Testis (tissue), 3 donors: ENCODE results near the gene USP48. TPM values are rescaled to one million over a fixed set of nuclear protein-coding genes. Genes with fewer than 3 reads are reported as not detected.

Experiments
- DNase-seq: peaks from one replicate; pipeline ENCODE4 v3.0.0-alpha.2; 2019
- H3K27ac ChIP-seq, 2 donors: fragments of 200-600 bp; sonication (generic); one replicate each; pipeline ENCODE4 v1.5.1; 2019
- H3K27me3 ChIP-seq: fragments of 200-600 bp; sonication (generic); one replicate; pipeline ENCODE4 v1.5.1; 2019
- H3K36me3 ChIP-seq: fragments of 200-600 bp; sonication (generic); one replicate; pipeline ENCODE4 v1.5.1; 2017; ENCODE audit warnings: low read depth; ENCODE audit errors: missing control alignments
- H3K4me1 ChIP-seq: fragments of 200-600 bp; sonication (generic); one replicate; pipeline ENCODE4 v1.5.1; 2019
- H3K4me3 ChIP-seq, 2 donors: fragments of 200-600 bp; sonication (generic); one replicate each; pipeline ENCODE4 v1.5.1; 2017 to 2019
- H3K9me3 ChIP-seq: fragments of 200-600 bp; sonication (generic); one replicate; pipeline ENCODE4 v1.5.1; 2017
- POLR2A ChIP-seq: fragments of 450-650 bp; IDR thresholded peaks from one replicate; pipeline ENCODE4 v1.6.1; 2017; ENCODE audit warnings: antibody characterized with exemption, mild to moderate bottlenecking, moderate library complexity
- WGBS, 2 donors: methylation state at CpG; one replicate each; pipeline ENCODE4 v1.1.5; 2018; 5-methylcytosine and 5-hydroxymethylcytosine counted together
- intact Hi-C: fragments of 100-400 bp; cut with DNase I; formaldehyde crosslinking; loops from one replicate; pipeline ENCODE4 v1.15.1; 2023; ENCODE audit warnings: low total_unique reads
- polyA plus RNA-seq: library from polyadenylated mRNA; stranded (reverse); fragments of 350-450 nt; fragmentation: Illumina TruSeq; extraction: RNeasy Lipid Tissue Mini Kit (QIAGEN cat#74804); gene quantifications from one replicate; pipeline ENCODE4 v1.2.3, GENCODE V29; 2014; ENCODE audit warnings: low read depth, low replicate concordance; ENCODE audit not compliant: insufficient read depth
- total RNA-seq, 2 donors: library from RNA; depleted of rRNA; stranded (reverse); fragments of >200 nt; gene quantifications; one replicate each; pipeline ENCODE4 v1.2.3, GENCODE V29; 2016
- TF ChIP-seq, protein P1 (sequence below), 3 experiments: fragments of 450-650 bp in 2 of 3; fragments of 200-600 bp in 1 of 3; sonication (generic) in 1 of 3; IDR thresholded peaks; one replicate each; pipeline ENCODE4 v1.5.1; 2016 to 2019; ENCODE audit warnings: antibody characterized with exemption in 3 of 3, mild to moderate bottlenecking in 2 of 3, moderate library complexity in 1 of 3

Gene USP48
- total and polyA plus RNA-seq, 3 donors from 2014 or later: 33.3 to 66.2 (median 63.0) TPM

DNA sequence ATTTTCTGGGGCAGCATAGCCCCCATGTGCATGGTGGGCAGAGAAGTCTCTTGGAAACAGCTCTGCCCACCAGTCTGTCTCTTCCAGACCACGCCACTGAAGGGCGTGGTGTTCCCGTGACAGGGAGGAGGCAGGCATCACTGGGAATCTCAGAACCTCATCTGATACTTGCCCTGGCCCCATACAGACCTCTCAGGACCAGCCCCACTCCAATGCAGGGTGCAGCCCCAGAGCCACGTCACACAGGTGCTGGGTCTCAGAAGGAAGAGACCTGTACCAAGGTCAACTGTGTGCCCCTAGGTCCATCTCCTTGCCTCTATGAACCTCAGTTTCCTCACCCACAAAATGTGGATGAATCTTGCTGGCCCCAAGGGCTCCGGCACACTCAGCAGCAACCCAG lies 121.1 kb downstream of the USP48 start:
- intact Hi-C loops: no loop called here
- no peak for TF ChIP-seq POLR2A
- TF ChIP-seq, protein P1, sequence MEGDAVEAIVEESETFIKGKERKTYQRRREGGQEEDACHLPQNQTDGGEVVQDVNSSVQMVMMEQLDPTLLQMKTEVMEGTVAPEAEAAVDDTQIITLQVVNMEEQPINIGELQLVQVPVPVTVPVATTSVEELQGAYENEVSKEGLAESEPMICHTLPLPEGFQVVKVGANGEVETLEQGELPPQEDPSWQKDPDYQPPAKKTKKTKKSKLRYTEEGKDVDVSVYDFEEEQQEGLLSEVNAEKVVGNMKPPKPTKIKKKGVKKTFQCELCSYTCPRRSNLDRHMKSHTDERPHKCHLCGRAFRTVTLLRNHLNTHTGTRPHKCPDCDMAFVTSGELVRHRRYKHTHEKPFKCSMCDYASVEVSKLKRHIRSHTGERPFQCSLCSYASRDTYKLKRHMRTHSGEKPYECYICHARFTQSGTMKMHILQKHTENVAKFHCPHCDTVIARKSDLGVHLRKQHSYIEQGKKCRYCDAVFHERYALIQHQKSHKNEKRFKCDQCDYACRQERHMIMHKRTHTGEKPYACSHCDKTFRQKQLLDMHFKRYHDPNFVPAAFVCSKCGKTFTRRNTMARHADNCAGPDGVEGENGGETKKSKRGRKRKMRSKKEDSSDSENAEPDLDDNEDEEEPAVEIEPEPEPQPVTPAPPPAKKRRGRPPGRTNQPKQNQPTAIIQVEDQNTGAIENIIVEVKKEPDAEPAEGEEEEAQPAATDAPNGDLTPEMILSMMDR (IDR thresholded peaks at IDR 0.05): no peak
- no peaks in the 10 kb centered on the region for H3K36me3 ChIP-seq
- H3K27me3 ChIP-seq: no peaks in the 10 kb centered on the region
- H3K27ac ChIP-seq: no peak overlapping the region
- DNase-seq: no peak
- peaks cover 3% of the 10 kb centered on the region for H3K4me1 ChIP-seq
- H3K4me3 ChIP-seq: no peak overlapping the region
- no peaks in the 10 kb centered on the region for H3K9me3 ChIP-seq
- WGBS, 2 donors: 84 to 90% methylated on average over 3 to 5 of the region's 5 CpGs

DNA sequence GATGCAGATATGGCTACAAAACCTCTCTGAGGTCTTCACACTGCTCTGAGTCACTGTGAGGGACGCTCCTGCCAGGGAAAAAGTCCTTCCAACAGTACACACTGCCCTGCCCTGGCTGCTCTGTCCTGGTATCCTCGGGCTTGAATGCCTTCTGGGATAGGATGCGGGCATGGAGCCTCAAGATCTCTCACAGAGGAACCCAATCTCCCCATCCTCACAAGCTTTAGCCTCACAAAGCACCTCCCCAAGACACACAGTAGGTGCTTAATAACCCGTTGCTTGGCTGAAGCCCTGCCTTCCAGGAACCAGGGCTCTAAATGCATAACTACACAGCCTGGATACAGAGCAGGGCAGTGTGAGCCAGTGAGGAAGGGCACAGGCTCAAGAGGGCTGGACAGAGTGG lies 123.0 kb downstream of the USP48 start:
- no peak overlapping the region for H3K4me3 ChIP-seq
- intact Hi-C loops: no loop called here
- 57% methylated on average over 4 of the region's 4 CpGs; no CpG with 5 or more reads in 1 of the 2 donors for WGBS, 2 donors
- H3K4me1 ChIP-seq: peaks cover 3% of the 10 kb centered on the region
- no peak overlapping the region for H3K27ac ChIP-seq
- no peaks in the 10 kb centered on the region for H3K27me3 ChIP-seq
- TF ChIP-seq, protein P1 (IDR thresholded peaks at IDR 0.05): no peak
- no peak for TF ChIP-seq POLR2A
- no peaks in the 10 kb centered on the region for H3K9me3 ChIP-seq
- no peak for DNase-seq
- H3K36me3 ChIP-seq: no peaks in the 10 kb centered on the region

DNA sequence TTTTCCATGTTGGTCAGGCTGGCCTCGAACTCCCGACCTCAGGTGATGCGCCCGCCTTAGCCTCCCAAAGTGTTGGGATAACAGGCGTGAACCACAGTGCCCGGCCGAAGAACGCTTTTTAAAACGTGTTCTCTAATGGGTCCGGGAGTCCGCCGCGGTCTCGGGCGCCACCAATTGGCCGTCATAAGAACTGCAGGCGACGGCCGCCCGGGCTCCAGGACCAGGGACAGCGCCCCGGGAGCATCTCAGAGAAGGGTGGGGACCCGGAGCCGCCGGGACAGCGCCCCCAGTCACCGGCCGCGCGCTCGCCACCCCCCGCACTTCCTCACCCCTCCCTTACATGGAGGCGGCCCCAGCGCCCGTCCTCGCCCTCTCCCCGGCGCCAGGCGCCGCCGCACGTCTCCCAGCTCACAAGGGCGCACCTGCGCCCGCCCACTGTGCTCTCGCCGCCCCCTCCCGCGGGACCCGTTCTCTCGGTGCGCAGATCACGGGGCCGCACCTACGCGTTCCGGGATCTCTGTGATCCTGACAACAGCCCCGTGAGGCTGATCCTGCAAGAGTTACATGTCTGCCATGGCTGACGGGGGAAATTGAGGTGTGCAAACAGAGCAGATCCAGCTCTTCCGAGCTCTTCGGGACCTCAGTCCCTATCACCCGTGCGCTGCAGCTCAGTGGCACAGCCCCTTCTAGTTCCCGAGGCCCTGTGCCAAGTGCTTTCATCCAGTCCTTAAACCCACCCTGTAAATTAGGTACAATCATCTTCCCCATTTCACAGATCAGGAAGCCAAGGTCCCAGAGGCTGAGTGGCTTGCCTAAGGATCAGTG lies 123.6 kb downstream of the USP48 start:
- peak; percentile 85 for DNase-seq
- Histone ChIP-seq H3K9me3 (no peaks in the 10 kb centered on the region), H3K27me3 (no peaks in the 10 kb centered on the region), H3K4me3 (peak overlapping the region in 1 of 2 donors; percentile 20), H3K27ac (no peak overlapping the region), H3K36me3 (no peaks in the 10 kb centered on the region), H3K4me1 (peaks cover 3% of the 10 kb centered on the region)
- intact Hi-C loops: no loop called here
- TF ChIP-seq, protein P1 (IDR thresholded peaks at IDR 0.05): peak; percentile 78 to 96 (median 92)
- TF ChIP-seq POLR2A: no peak
- WGBS, 2 donors: 0 to 1% methylated on average over 11 to 56 of the region's 64 CpGs

DNA sequence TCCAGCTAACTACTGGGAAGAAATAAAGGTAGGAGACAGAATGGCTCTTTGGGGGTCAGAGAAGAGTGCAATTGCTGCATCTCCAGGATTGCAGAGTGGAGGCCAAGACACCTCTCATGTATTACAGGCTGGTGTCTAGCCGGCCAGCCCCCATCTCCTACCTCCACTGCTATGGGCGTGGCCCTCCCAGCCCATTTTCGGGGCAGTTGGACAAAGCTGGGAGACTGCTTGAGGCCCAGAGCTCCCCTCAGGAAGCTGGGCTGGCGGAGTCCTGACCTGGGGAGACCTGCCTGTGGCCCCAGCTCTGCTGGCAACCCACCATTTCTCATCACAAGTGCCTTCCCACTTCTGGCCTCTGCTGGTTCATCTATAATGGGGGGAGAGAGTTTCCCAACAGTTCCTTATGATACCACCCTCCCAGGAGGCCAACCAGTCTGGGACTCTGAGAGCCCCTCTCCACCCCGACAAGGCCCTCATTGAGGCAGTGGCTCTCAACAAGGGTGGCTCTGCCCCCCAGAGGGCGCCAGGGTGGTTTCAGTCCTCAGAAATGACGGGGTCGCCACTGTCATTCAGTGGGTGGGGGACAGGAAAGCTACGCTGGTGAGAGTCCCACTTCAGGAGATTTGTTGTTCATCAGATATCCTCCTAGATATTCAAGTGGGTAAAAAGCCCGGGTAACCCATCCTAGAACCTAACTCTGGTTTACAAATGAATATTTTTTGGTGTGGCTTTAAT lies 125.3 kb downstream of the USP48 start:
- WGBS, 2 donors: 80 to 82% methylated on average over 4 to 10 of the region's 10 CpGs
- H3K27me3 ChIP-seq: no peaks in the 10 kb centered on the region
- H3K27ac ChIP-seq: no peak overlapping the region
- TF ChIP-seq POLR2A: no peak
- TF ChIP-seq, protein P1 (IDR thresholded peaks at IDR 0.05): no peak
- no peak overlapping the region for H3K4me3 ChIP-seq
- no peaks in the 10 kb centered on the region for H3K36me3 ChIP-seq
- DNase-seq: no peak
- no peaks in the 10 kb centered on the region for H3K9me3 ChIP-seq
- intact Hi-C loops: no loop called here
- H3K4me1 ChIP-seq: peaks cover 3% of the 10 kb centered on the region
